OCI-LY1 (cell line): ENCODE data around the gene CFAP77.

ENCODE experiments used
- H2AFZ ChIP-seq: fragments of 200-600 bp; sonication (generic), shearing (Covaris generic); 2 replicates; pipeline ENCODE4 v1.6.0; 2014; ENCODE audit warnings: antibody characterized with exemption, mild to moderate bottlenecking, low read length
- H3F3A ChIP-seq: fragments of 200-600 bp; sonication (generic), shearing (Covaris generic); 2 replicates; pipeline ENCODE4 v1.6.0; 2014; ENCODE audit warnings: mild to moderate bottlenecking, antibody characterized with exemption, low read length, moderate library complexity; ENCODE audit not compliant: insufficient read depth
- H3K27ac ChIP-seq: fragments of 200-600 bp; sonication (generic); 2 replicates; pipeline ENCODE4 v1.5.1; 2014; ENCODE audit warnings: low read length, mixed run types, mild to moderate bottlenecking, low read depth; ENCODE audit not compliant: poor library complexity, severe bottlenecking
- H3K27me3 ChIP-seq: fragments of 200-600 bp; sonication (generic); 2 replicates; pipeline ENCODE4 v1.6.0; 2014; ENCODE audit warnings: antibody characterized with exemption, mild to moderate bottlenecking, low read length, moderate library complexity; ENCODE audit not compliant: insufficient read depth
- H3K36me3 ChIP-seq: fragments of 200-600 bp; sonication (generic); 2 replicates; pipeline ENCODE4 v1.6.1; 2014; ENCODE audit warnings: mild to moderate bottlenecking, antibody characterized with exemption, low read length, moderate library complexity, mixed read lengths; ENCODE audit not compliant: insufficient read depth
- H3K4me1 ChIP-seq: fragments of 200-600 bp; sonication (generic); 2 replicates; pipeline ENCODE4 v1.5.1; 2014; ENCODE audit warnings: mild to moderate bottlenecking, low read length, moderate library complexity; ENCODE audit not compliant: insufficient read depth, severe bottlenecking
- H3K4me2 ChIP-seq: fragments of 200-600 bp; sonication (generic), shearing (Covaris generic); 2 replicates; pipeline ENCODE4 v1.6.1; 2014; ENCODE audit warnings: low read length
- H3K4me3 ChIP-seq: fragments of 200-600 bp; sonication (generic); 2 replicates; pipeline ENCODE4 v1.5.1; 2014; ENCODE audit warnings: low read length, low read depth, mild to moderate bottlenecking, mixed read lengths; ENCODE audit not compliant: poor library complexity, severe bottlenecking
- H3K79me2 ChIP-seq: fragments of 200-600 bp; shearing (Covaris generic); 2 replicates; pipeline ENCODE4 v1.6.1; 2016; ENCODE audit warnings: mixed run types, low read length, mixed read lengths; ENCODE audit not compliant: insufficient read depth
- H3K9ac ChIP-seq: fragments of 200-600 bp; sonication (generic), shearing (Covaris generic); 2 replicates; pipeline ENCODE4 v1.6.1; 2014; ENCODE audit warnings: mild to moderate bottlenecking, low read length, mixed read lengths
- H3K9me2 ChIP-seq: fragments of 200-600 bp; sonication (generic), shearing (Covaris generic); 2 replicates; pipeline ENCODE4 v1.6.1; 2014; ENCODE audit warnings: low read depth, mild to moderate bottlenecking, low read length, mixed read lengths
- H3K9me3 ChIP-seq: fragments of 200-600 bp; shearing (Covaris generic); 2 replicates; pipeline ENCODE4 v1.6.1; 2014; ENCODE audit warnings: low read length, mixed read lengths
- H4K20me1 ChIP-seq: fragments of 200-600 bp; sonication (generic), shearing (Covaris generic); 2 replicates; pipeline ENCODE4 v1.6.0; 2016; ENCODE audit warnings: mild to moderate bottlenecking, low read length; ENCODE audit not compliant: insufficient read depth
- EZH2 ChIP-seq: fragments of 200-600 bp; sonication (generic), shearing (Covaris generic); IDR thresholded peaks from 2 replicates; pipeline ENCODE4 v1.8.0; 2017; ENCODE audit warnings: borderline replicate concordance, mixed run types, mild to moderate bottlenecking, antibody characterized with exemption, low read length, moderate library complexity, mixed read lengths
- TF ChIP-seq, protein P1 (sequence below): fragments of 200-600 bp; sonication (generic), shearing (Covaris generic); IDR thresholded peaks from 2 replicates; pipeline ENCODE4 v1.5.1; 2017; ENCODE audit warnings: mild to moderate bottlenecking, antibody characterized with exemption, low read length, moderate library complexity, mixed read lengths

CFAP77 gene

DNA sequence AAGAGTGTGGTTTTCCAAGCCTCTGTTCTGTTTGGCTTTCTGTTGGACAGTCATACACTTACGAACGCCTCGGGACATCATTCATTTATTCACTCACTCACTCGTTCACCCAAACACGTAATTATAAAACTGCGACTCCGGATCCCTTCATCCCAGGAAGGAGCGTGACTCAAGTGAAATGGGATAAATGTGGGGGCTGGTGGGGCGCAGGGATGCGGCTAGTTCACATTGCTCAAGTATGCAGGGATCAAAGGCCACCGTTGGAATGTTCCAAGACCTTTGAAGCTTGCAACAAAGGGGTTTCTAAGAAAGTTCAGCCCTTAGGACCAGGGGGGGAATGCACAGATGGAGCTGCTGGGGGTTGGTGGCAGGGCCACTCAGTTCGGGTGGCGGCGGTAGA lies 64.2 kb downstream of the CFAP77 start:
- H2AFZ ChIP-seq: no peak overlapping the region
- no peaks in the 10 kb centered on the region for H3K79me2 ChIP-seq

DNA sequence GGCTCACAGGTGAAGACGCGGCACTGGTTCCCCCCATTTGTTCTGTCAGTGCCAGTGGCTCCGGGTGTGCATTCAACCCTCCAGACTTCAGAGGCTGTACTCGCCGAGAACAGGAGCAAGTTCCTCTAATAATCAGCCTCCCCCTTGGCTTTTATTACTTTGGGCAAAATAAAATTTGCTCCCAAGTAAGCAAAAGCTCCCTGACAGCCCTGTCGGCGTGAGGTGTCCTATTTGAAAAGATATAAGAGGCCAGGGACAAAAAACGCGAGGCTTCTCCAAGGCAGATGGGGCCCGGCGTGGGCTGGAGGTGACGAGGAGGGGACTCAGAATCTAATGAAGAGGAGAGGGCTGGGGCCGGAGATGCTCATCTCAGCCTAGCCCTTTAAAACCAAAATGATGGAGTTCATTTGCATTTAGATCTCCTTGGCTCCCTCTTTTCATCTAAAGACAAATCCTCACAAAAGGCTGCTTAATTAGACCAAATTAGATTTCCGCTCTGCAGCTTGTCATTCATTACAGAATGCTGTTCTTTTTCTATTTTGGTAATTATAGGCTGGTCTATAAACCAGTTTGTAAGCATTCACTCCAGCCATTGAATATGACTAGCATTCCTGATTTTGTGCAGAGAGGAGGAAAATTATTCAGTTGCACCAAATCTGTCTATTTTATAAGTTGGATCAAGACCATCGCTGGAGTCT lies 68.5 kb downstream of the CFAP77 start:
- Histone ChIP-seq H3K4me2 (no peak overlapping the region), H3K9ac (no peak overlapping the region), H2AFZ (no peak overlapping the region), H3K9me3 (no peaks in the 10 kb centered on the region), H3K36me3 (no peaks in the 10 kb centered on the region), H3K4me1 (no peaks in the 10 kb centered on the region), H3K27me3 (peaks cover 7% of the 10 kb centered on the region), H3K4me3 (no peak overlapping the region), H3K79me2 (no peaks in the 10 kb centered on the region), H4K20me1 (no peaks in the 10 kb centered on the region), H3K27ac (no peak overlapping the region), H3F3A (no peaks in the 10 kb centered on the region), H3K9me2 (no peaks in the 10 kb centered on the region)
- TF ChIP-seq, protein P1, sequence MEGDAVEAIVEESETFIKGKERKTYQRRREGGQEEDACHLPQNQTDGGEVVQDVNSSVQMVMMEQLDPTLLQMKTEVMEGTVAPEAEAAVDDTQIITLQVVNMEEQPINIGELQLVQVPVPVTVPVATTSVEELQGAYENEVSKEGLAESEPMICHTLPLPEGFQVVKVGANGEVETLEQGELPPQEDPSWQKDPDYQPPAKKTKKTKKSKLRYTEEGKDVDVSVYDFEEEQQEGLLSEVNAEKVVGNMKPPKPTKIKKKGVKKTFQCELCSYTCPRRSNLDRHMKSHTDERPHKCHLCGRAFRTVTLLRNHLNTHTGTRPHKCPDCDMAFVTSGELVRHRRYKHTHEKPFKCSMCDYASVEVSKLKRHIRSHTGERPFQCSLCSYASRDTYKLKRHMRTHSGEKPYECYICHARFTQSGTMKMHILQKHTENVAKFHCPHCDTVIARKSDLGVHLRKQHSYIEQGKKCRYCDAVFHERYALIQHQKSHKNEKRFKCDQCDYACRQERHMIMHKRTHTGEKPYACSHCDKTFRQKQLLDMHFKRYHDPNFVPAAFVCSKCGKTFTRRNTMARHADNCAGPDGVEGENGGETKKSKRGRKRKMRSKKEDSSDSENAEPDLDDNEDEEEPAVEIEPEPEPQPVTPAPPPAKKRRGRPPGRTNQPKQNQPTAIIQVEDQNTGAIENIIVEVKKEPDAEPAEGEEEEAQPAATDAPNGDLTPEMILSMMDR: no peak
- TF ChIP-seq EZH2: no peak

More for the DNA sequence above, 64.2 kb downstream of the CFAP77 start:
- H3K4me2 ChIP-seq: no peak overlapping the region
- no peak overlapping the region for H3K27ac ChIP-seq
- no peaks in the 10 kb centered on the region for H3K9me2 ChIP-seq
- H3K27me3 ChIP-seq: peaks cover 7% of the 10 kb centered on the region
- no peaks in the 10 kb centered on the region for H4K20me1 ChIP-seq
- H3K36me3 ChIP-seq: no peaks in the 10 kb centered on the region
- H3K4me3 ChIP-seq: no peak overlapping the region
- H3K4me1 ChIP-seq: no peaks in the 10 kb centered on the region
- no peak overlapping the region for H3K9ac ChIP-seq
- H3F3A ChIP-seq: no peaks in the 10 kb centered on the region
- no peak for TF ChIP-seq EZH2
- TF ChIP-seq, protein P1: no peak
- H3K9me3 ChIP-seq: no peaks in the 10 kb centered on the region

DNA sequence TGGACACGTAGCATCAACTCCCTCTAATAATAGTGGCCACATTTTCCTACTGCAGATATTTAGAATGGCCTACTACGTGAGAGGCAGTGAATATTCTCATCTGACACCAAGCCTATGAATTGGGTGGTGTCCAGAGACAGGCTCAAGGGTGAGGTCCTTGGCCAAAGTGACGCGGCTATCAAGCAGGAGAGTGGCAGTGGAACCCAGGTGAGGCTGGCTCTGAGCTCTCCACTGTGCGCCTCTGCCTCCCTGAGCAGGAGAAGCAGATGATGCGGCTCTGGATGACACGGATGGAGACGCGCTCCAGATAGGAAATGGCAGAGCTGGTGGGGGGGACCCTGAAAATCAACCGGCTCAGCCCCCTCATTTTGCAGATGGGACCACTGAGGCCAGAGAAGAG lies 69.7 kb downstream of the CFAP77 start:
- no peak overlapping the region for H3K27ac ChIP-seq
- no peak overlapping the region for H3K4me2 ChIP-seq
- H2AFZ ChIP-seq: no peak overlapping the region
- H3K79me2 ChIP-seq: no peaks in the 10 kb centered on the region
- no peak overlapping the region for H3K9ac ChIP-seq
- no peaks in the 10 kb centered on the region for H3K9me3 ChIP-seq
- H3K4me3 ChIP-seq: no peak overlapping the region
- H4K20me1 ChIP-seq: no peaks in the 10 kb centered on the region
- H3K9me2 ChIP-seq: no peaks in the 10 kb centered on the region
- no peaks in the 10 kb centered on the region for H3F3A ChIP-seq
- no peaks in the 10 kb centered on the region for H3K36me3 ChIP-seq
- TF ChIP-seq, protein P1: no peak
- no peak for TF ChIP-seq EZH2
- H3K27me3 ChIP-seq: peaks cover 1% of the 10 kb centered on the region
- H3K4me1 ChIP-seq: no peaks in the 10 kb centered on the region
